ENCODE data around the gene NYAP2. TPM values are rescaled to one million over a fixed set of nuclear protein-coding genes. Genes with fewer than 3 reads are reported as not detected.

Gene NYAP2
- total RNA-seq, 3 donors from 2014 or later, result 0.11 TPM; not detected in 2

DNA sequence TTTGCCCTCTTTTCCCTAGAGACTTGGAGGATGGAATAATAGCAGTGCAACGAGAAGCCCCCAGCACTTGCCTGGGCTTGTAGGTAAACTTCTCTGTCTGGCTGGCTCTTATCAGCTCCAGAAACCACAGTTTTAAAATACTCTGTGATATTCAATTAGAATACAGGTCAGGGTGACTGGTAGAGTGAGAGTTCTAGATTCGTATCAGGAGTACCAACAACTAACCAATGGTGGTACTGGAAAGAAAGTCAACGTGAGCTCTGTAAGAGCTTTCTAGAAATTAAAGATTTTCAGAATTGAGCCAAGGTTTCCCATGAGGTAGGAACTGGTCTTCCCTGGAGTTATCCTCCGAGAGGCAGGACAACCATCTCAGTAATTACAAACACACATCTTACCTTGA, 216.9 kb downstream of the NYAP2 start:
- ATAC-seq (no peak), DNase-seq (no peak)
- Mint-ChIP-seq H3K36me3 (ENCODE audit: insufficient read depth) (no peaks in the 10 kb centered on the region), H3K4me1 (ENCODE audit: low read depth) (no peaks in the 10 kb centered on the region), H3K4me3 (no peak overlapping the region), H3K27me3 (ENCODE audit: low read depth) (no peaks in the 10 kb centered on the region), H3K9me3 (no peaks in the 10 kb centered on the region)

DNA sequence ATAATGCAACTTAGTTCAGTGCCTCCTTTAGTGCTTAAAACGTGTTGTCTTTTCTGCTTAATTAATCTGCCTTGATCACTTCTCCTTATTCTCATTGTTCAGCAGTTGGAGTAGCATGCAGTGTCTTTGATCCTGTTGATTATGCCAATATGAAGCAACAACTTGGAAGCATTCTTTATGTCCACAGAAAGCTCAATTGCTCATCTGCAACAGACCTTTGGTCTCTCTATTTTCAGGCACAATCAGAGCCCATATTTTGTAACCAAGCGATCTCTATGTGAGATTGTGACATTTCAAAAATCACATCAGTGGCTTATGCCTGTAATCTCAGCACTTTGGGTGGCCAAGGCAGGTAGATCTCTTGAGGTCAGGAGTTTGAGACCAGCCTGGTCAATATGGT, 217.3 kb downstream of the NYAP2 start:
- no peak for DNase-seq
- no peaks in the 10 kb centered on the region for H3K9me3 Mint-ChIP-seq
- H3K4me1 Mint-ChIP-seq (ENCODE audit: low read depth), result no peaks in the 10 kb centered on the region
- no peak for ATAC-seq
- H3K4me3 Mint-ChIP-seq, result no peak overlapping the region
- no peaks in the 10 kb centered on the region for H3K27me3 Mint-ChIP-seq (ENCODE audit: low read depth)
- H3K36me3 Mint-ChIP-seq (ENCODE audit: insufficient read depth), result no peaks in the 10 kb centered on the region

DNA sequence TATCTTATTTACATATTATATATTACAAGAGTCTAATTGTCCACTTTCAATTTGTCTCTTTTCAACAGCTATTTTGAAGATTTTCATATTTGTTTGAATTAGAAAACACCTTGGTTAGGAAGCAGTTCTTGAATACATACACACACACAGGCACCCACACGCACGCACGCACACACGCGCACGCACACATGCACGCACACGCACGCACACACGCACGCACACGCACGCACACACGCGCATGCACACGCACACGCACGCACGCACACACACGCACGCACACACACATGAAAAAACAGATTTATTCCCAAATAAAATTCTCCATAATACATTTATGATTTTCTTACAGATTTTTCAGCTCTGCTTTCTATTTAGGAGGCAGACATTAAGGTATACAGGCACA, 220.7 kb downstream of the NYAP2 start:
- no peak for ATAC-seq
- H3K4me3 Mint-ChIP-seq, result no peak overlapping the region

DNA sequence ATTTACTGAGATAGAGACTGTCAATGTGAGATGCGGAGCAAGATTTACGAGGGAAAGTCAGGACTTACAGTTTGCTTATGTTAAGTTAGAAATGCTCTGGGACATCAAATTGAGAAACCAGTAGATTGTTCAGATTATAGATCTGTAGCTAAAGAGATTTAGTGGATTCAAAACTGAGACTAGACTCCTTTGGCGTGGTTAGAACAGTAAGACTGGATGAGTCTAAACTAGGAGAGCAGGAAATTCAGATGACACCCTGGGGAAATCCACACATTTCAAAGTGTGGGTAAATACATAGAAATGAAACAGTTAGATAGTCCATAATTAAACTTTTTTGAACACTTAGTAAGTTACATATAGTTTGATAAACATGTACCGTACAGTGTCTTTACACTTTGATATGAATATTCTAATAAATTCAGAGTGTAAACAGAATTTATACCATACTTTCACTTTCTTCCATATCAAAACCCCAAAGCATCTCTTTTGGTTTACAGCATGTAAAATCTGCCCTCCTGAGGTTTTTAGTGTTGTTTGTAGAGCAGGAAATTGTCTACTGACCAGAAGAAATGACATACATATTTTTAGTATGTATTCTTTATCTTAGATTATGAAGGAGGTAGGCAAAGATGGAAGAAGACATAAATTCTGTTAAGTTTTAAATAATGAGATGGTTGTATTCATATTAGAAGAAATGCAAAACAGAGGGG, 231.5 kb downstream of the NYAP2 start:
- ATAC-seq (no peak), DNase-seq (no peak)
- H3K4me1 Mint-ChIP-seq (ENCODE audit: low read depth), result peaks cover 5% of the 10 kb centered on the region
- H3K9me3 Mint-ChIP-seq, result no peaks in the 10 kb centered on the region
- no peak overlapping the region for H3K4me3 Mint-ChIP-seq
- H3K36me3 Mint-ChIP-seq (ENCODE audit: insufficient read depth), result no peaks in the 10 kb centered on the region
- no peaks in the 10 kb centered on the region for H3K27me3 Mint-ChIP-seq (ENCODE audit: low read depth)

More for the DNA sequence above, 220.7 kb downstream of the NYAP2 start:
- Mint-ChIP-seq H3K27me3 (ENCODE audit: low read depth) (no peaks in the 10 kb centered on the region), H3K4me1 (ENCODE audit: low read depth) (no peaks in the 10 kb centered on the region), H3K36me3 (ENCODE audit: insufficient read depth) (no peaks in the 10 kb centered on the region), H3K9me3 (no peaks in the 10 kb centered on the region)
- no peak for DNase-seq

DNA sequence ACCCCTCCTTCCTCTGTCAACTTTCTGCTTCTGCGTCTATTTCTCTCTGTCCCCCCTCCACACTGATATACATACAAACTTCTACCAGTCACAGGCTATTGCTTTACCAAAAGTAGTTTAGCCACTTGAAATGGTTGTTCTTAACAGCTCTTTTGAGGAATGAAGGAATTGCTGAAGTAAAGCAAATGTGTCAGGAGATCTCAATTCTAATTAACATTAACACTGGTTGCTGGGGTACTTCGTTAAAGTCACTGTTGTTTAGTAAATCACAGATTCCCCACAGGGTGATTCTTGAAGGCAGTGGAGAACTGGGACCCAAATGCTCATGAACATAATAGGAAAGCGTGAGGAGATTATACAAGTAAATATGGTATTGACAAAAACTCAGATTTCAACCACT, 232.8 kb downstream of the NYAP2 start:
- no peaks in the 10 kb centered on the region for H3K9me3 Mint-ChIP-seq
- DNase-seq (no peak), ATAC-seq (no peak)

DNA sequence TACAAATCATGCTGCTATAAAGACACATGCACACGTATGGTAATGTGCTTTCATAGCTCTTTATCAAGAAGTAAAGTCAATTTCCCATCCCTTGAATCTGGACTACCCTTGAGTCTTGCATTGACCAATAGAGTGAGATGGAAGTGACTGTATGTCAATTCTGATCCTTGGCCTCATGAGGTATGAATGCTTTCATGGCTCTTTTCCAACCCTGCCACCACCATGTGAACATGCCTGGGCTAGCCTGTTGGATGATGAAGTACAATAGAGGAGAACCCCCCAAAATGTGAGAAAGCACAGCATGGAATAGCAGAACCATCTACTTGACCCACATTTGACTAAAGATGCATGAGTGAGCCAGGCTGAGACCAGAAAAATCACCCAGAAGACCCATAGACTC, 237.0 kb downstream of the NYAP2 start:
- ATAC-seq, result no peak
- H3K27me3 Mint-ChIP-seq (ENCODE audit: low read depth), result peaks cover 8% of the 10 kb centered on the region
- no peaks in the 10 kb centered on the region for H3K9me3 Mint-ChIP-seq
- no peaks in the 10 kb centered on the region for H3K4me1 Mint-ChIP-seq (ENCODE audit: low read depth)
- no peaks in the 10 kb centered on the region for H3K36me3 Mint-ChIP-seq (ENCODE audit: insufficient read depth)
- H3K4me3 Mint-ChIP-seq, result no peak overlapping the region
- DNase-seq, result no peak

More for the DNA sequence above, 232.8 kb downstream of the NYAP2 start:
- Mint-ChIP-seq H3K4me1 (ENCODE audit: low read depth) (peaks cover 5% of the 10 kb centered on the region), H3K36me3 (ENCODE audit: insufficient read depth) (no peaks in the 10 kb centered on the region), H3K27me3 (ENCODE audit: low read depth) (peaks cover 4% of the 10 kb centered on the region), H3K4me3 (no peak overlapping the region)

DNA sequence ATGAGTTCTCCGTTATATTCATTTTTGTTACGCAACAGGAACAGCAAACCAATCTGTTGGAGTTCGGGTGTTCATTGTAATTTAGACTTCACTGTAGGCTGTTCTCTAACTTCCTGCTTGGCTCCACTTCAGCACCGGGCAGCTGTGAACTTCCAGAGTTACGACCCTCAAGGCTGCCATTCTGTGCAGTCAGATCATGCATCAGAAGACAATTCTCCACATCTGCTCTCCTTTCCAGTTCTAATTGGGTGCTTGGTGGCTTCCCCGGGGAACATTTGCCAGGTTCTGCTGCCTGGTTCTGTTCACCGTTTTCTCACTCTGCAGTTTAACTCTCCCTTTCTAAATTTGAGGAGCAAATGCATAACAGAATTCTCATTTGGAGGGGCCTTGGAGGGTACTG, 237.7 kb downstream of the NYAP2 start:
- Mint-ChIP-seq H3K4me3 (no peak overlapping the region), H3K9me3 (no peaks in the 10 kb centered on the region), H3K36me3 (ENCODE audit: insufficient read depth) (no peaks in the 10 kb centered on the region), H3K4me1 (ENCODE audit: low read depth) (no peaks in the 10 kb centered on the region), H3K27me3 (ENCODE audit: low read depth) (peaks cover 8% of the 10 kb centered on the region)
- ATAC-seq (no peak), DNase-seq (no peak)

DNA sequence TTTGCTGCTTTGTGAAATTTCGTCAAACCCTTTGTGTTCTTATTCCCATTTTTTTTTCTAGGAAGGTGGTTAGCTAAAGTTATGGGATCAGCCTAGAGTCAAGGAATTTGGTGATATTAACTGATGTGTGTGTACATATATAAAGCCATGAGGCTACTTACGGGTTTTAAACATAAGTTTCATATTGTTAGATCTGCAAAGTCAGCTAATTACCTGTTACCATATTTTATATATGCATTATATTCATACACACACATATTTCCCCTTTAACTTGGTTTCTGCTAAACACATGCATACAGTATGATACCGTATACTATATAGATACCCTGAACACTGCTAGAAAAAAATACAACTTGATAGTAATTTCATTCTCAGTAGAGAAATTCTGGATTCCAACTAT, 241.0 kb downstream of the NYAP2 start:
- Mint-ChIP-seq H3K4me3 (no peak overlapping the region), H3K27me3 (ENCODE audit: low read depth) (peaks cover 12% of the 10 kb centered on the region), H3K9me3 (peaks cover 4% of the 10 kb centered on the region), H3K4me1 (ENCODE audit: low read depth) (no peaks in the 10 kb centered on the region), H3K36me3 (ENCODE audit: insufficient read depth) (no peaks in the 10 kb centered on the region)
- ATAC-seq (no peak), DNase-seq (no peak)

DNA sequence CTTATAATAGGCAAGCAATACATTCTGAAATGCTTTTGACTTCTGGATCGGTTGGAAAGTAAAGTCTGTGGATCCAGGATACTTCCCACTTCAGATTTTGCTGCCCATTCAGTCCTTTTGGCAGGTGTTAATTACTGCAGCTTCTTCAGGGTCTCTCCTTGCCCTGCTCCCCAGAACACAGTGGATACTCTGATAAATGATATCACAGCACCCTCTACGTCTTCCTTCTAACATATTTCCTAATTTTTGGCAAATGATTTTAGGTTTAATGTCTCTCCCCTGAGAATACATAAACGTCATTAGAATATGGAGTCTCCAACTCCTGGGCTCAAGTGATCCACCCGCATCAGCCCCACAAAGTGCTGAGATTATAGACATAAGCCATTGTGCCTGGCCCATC, 249.8 kb downstream of the NYAP2 start:
- Mint-ChIP-seq H3K4me1 (ENCODE audit: low read depth) (no peaks in the 10 kb centered on the region), H3K9me3 (peaks cover 4% of the 10 kb centered on the region), H3K27me3 (ENCODE audit: low read depth) (peaks cover 8% of the 10 kb centered on the region), H3K36me3 (ENCODE audit: insufficient read depth) (no peaks in the 10 kb centered on the region), H3K4me3 (no peak overlapping the region)
- no peak for DNase-seq
- no peak for ATAC-seq

DNA sequence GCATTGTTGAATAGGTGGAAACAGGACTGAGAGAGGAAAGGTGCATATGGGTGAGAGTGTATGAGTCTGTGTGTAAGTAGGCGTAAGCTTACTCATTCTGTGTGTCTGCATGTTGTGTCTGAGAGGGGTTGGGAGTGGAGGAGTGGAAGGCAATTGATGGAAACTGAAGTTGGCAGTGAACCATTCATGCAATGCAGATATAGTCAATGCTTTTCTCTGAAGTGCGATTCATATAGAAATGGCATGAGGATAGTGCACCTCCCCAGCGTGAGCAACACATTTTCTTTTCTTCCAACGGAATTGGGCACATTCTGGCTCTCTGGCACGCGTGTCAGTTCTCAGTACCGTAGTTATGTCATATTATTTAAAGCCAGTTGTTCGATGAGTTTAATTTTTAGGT, 250.5 kb downstream of the NYAP2 start:
- Mint-ChIP-seq H3K4me1 (ENCODE audit: low read depth) (no peaks in the 10 kb centered on the region), H3K27me3 (ENCODE audit: low read depth) (peaks cover 8% of the 10 kb centered on the region), H3K36me3 (ENCODE audit: insufficient read depth) (no peaks in the 10 kb centered on the region), H3K4me3 (no peak overlapping the region), H3K9me3 (peaks cover 4% of the 10 kb centered on the region)
- no peak for ATAC-seq
- no peak for DNase-seq

DNA sequence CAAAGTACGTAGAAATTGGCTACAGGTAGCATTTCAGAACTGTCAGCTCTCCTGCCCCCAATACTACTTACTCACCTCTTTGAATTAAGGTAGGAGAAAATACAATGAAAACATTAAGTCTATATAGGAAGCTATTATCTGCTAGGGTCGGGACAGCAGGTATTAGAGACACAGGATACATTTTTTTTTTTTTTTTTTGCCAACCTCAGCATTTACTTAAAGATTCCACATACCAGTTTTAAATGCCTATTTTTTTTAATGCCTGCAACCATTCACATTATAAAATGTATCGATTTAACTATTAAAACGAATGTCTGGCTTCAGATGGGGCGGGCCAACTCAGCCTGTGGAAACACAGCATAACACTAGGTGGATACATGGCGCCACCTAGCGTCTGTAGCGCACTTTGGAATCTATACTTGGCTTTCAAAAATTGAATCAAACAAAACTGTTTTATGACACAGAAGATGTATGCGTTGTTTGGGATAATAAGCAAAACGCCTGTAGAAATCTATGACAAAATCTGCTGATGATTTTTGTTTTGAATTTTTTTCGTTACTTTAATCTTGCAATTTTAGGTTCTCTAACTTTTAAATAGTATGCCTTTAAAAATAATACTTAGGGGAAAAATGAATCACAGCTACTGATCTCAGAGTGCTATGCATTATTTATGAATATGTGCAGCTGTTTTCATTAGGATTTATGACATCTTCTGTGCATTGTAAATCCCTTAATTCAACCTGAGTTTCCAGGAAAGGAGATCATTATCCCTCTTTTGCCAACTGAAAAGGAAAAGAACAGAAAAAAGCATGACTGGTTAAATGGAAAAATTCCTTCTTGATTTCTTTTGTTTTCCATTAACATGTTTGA, 261.0 kb downstream of the NYAP2 start:
- Mint-ChIP-seq H3K36me3 (ENCODE audit: insufficient read depth) (no peaks in the 10 kb centered on the region), H3K4me1 (ENCODE audit: low read depth) (no peaks in the 10 kb centered on the region), H3K4me3 (no peak overlapping the region), H3K9me3 (no peaks in the 10 kb centered on the region), H3K27me3 (ENCODE audit: low read depth) (peaks cover 24% of the 10 kb centered on the region)
- ATAC-seq, result peak; percentile 69 to 77
- DNase-seq, result peak; percentile 71

DNA sequence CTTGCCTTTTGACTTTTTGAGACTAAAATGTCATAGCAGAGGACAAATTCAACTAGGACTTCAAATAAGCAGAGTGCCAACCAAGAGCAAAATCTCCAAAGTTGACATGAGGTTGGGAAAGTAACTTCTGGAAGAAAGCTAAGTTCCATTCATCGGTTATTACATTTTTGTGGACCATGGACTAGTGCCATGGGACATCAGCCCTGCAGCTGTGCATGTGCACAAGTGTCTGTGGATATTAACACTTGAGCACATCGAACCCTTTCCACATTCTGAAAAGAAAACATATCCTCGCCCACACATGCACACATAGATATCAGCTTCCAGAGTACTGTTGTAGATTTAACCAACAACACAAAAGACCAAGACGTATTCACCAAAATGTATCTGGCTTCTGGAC, 262.6 kb downstream of the NYAP2 start:
- Mint-ChIP-seq H3K4me3 (no peak overlapping the region), H3K4me1 (ENCODE audit: low read depth) (no peaks in the 10 kb centered on the region), H3K27me3 (ENCODE audit: low read depth) (peaks cover 26% of the 10 kb centered on the region), H3K9me3 (no peaks in the 10 kb centered on the region), H3K36me3 (ENCODE audit: insufficient read depth) (no peaks in the 10 kb centered on the region)
- DNase-seq (no peak), ATAC-seq (no peak)

DNA sequence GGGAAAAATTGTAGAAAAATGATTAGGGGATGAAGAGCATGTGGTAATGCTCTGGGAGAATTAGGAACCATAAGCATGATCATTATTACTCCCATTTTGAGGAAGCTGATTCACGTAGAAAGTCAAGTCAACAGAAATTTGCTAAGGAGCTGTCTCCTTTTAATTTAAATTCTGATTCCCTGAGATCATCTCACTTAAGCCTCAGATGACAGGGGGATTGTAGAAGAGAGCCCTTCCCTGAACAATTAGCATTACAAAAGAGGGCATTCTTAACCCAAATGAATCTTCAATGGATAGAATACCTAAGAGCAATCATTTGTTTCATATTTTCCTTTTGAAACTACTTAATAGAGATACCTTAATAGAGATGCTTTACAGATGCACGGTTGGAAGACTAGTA, 267.9 kb downstream of the NYAP2 start:
- Mint-ChIP-seq H3K27me3 (ENCODE audit: low read depth) (peaks cover 15% of the 10 kb centered on the region), H3K4me3 (no peak overlapping the region), H3K4me1 (ENCODE audit: low read depth) (no peaks in the 10 kb centered on the region), H3K36me3 (ENCODE audit: insufficient read depth) (no peaks in the 10 kb centered on the region), H3K9me3 (no peaks in the 10 kb centered on the region)
- ATAC-seq, result no peak
- DNase-seq, result no peak

DNA sequence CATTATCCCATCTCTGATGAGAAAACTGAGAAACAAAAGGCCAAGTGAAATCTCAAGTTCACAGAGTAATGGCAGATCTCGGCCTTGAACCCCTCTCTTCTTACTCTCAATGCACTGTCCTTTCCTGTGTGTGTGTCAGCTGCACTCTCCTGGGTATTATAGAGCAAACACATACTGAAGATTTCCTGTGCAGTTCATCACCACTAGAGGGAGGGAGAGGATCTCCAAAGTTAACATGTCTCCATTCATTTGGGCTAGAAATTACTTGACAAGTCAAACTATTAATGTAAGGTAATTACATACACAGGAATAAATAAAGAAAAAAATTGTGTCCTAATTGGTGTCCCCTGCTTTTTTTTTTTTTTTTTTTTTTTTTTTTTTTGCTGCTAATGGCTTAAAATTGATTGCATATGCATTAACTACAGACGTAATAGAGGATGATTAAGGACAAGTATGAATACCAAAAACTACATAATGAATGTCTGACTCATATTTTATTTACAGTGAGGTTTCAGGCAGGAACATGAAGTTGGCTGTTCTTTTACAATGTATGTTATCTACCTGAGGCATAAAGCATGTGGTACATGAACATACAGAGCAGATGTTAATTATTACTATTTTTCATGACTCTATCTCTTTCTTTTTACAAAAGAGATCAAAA, 269.2 kb downstream of the NYAP2 start:
- ATAC-seq (peak; percentile 67 to 72), DNase-seq (no peak)
- no peaks in the 10 kb centered on the region for H3K9me3 Mint-ChIP-seq
- no peak overlapping the region for H3K4me3 Mint-ChIP-seq
- H3K27me3 Mint-ChIP-seq (ENCODE audit: low read depth), result peaks cover 10% of the 10 kb centered on the region
- H3K36me3 Mint-ChIP-seq (ENCODE audit: insufficient read depth), result no peaks in the 10 kb centered on the region
- H3K4me1 Mint-ChIP-seq (ENCODE audit: low read depth), result no peaks in the 10 kb centered on the region

All from activated T-cell treated with anti-CD3 and anti-CD28 coated beads, Interleukin-2, amount 50 U/mL, for 4 hours (primary cell).